GM23338 (cell line): ENCODE data around the gene TPD52L2. TPM values are rescaled to one million over a fixed set of nuclear protein-coding genes. Genes with fewer than 3 reads are reported as not detected.

Experiments
- ATAC-seq: fragments of 200-7000 bp; cut with Tn5 transposase; 3 replicates; pipeline ENCODE4 v1.9.1; 2020
- DNase-seq: peaks from one replicate; pipeline ENCODE4 v3.0.0-alpha.2; 2015; ENCODE audit warnings: low spot score
- H2AFZ ChIP-seq: fragments of 200-600 bp; sonication (generic); 2 replicates; pipeline ENCODE4 v1.8.0; 2016; ENCODE audit warnings: antibody characterized with exemption, mild to moderate bottlenecking, moderate library complexity
- H3F3A ChIP-seq: fragments of 200-600 bp; sonication (generic); replicated peaks from 2 replicates; pipeline ENCODE4 v1.8.0; 2017; ENCODE audit warnings: antibody characterized with exemption, mixed run types, low read depth
- H3K27ac ChIP-seq: fragments of 200-600 bp; sonication (generic); 2 replicates; pipeline ENCODE4 v1.6.1; 2016; ENCODE audit warnings: low read depth
- H3K27me3 ChIP-seq: fragments of 200-600 bp; sonication (generic); 2 replicates; pipeline ENCODE4 v1.8.0; 2016; ENCODE audit warnings: mild to moderate bottlenecking, mixed run types, moderate library complexity; ENCODE audit not compliant: insufficient read depth
- H3K36me3 ChIP-seq: fragments of 200-600 bp; sonication (generic); 2 replicates; pipeline ENCODE4 v1.8.0; 2016; ENCODE audit warnings: mild to moderate bottlenecking; ENCODE audit not compliant: insufficient read depth
- H3K4me1 ChIP-seq: fragments of 200-600 bp; sonication (generic); 2 replicates; pipeline ENCODE4 v1.8.0; 2016; ENCODE audit warnings: mild to moderate bottlenecking, moderate library complexity; ENCODE audit not compliant: insufficient read depth
- H3K4me2 ChIP-seq: fragments of 200-600 bp; sonication (generic); 2 replicates; pipeline ENCODE4 v1.7.1; 2017; ENCODE audit warnings: mixed run types
- H3K4me3 ChIP-seq: fragments of 200-600 bp; sonication (generic); 2 replicates; pipeline ENCODE4 v1.6.1; 2016; ENCODE audit warnings: mixed run types
- H3K79me2 ChIP-seq: fragments of 200-600 bp; sonication (generic); replicated peaks from 2 replicates; pipeline ENCODE4 v1.8.0; 2017; ENCODE audit warnings: mild to moderate bottlenecking; ENCODE audit not compliant: insufficient read depth
- H3K9me2 ChIP-seq: fragments of 200-600 bp; sonication (generic); 2 replicates; pipeline ENCODE4 v1.8.0; 2017; ENCODE audit not compliant: insufficient read depth
- H4K20me1 ChIP-seq: fragments of 200-600 bp; sonication (generic); replicated peaks from 2 replicates; pipeline ENCODE4 v1.8.0; 2017; ENCODE audit warnings: mild to moderate bottlenecking; ENCODE audit not compliant: insufficient read depth
- H3K27ac Mint-ChIP-seq: 2 replicates; pipeline ENCODE4 v1.8.0; 2020; ENCODE audit warnings: inconsistent platforms, mild to moderate bottlenecking, moderate library complexity, mixed read lengths
- H3K27me3 Mint-ChIP-seq: 3 replicates; pipeline ENCODE4 v1.8.0; 2022; ENCODE audit warnings: low read depth, mild to moderate bottlenecking, moderate library complexity, mixed read lengths, inconsistent platforms; ENCODE audit not compliant: insufficient read depth, poor library complexity
- H3K36me3 Mint-ChIP-seq: 3 replicates; pipeline ENCODE4 v1.8.0; 2021; ENCODE audit warnings: low read depth, mild to moderate bottlenecking, inconsistent platforms, moderate library complexity, mixed read lengths
- H3K4me1 Mint-ChIP-seq: 3 replicates; pipeline ENCODE4 v1.8.0; 2020; ENCODE audit warnings: mild to moderate bottlenecking, inconsistent platforms, mixed read lengths
- H3K4me3 Mint-ChIP-seq: 3 replicates; pipeline ENCODE4 v1.8.0; 2021; ENCODE audit warnings: moderate library complexity, mild to moderate bottlenecking, inconsistent platforms, mixed read lengths
- H3K9me3 Mint-ChIP-seq: 3 replicates; pipeline ENCODE4 v1.8.0; 2020; ENCODE audit warnings: moderate library complexity, mild to moderate bottlenecking, inconsistent platforms, mixed read lengths
- CREB1 ChIP-seq: fragments of 250-450 bp; sonication (Bioruptor Pico); IDR thresholded peaks from 2 replicates; pipeline ENCODE4 v1.5.0; 2020; ENCODE audit warnings: low read depth, mild to moderate bottlenecking, moderate library complexity
- CTCF ChIP-seq, 2 experiments: fragments of 200-600 bp in 1 of 2; sonication (generic) in 1 of 2; conservative IDR thresholded peaks; 2 replicates each; pipeline versions ENCODE4 v1.5.1 to v1.6.1; 2016 to 2017; ENCODE audit warnings: antibody characterized with exemption in 2 of 2, low read depth in 2 of 2, mild to moderate bottlenecking in 2 of 2, moderate library complexity in 1 of 2
- ETS1 ChIP-seq: IDR thresholded peaks from 2 replicates; pipeline ENCODE4 v1.6.1; 2016; ENCODE audit warnings: antibody characterized with exemption
- EZH2 ChIP-seq: fragments of 200-600 bp; sonication (generic); IDR thresholded peaks from one replicate; pipeline ENCODE4 v1.8.0; 2017; ENCODE audit warnings: antibody characterized with exemption, mild to moderate bottlenecking, low read depth; ENCODE audit not compliant: unreplicated experiment
- EZH2phosphoT487 ChIP-seq: fragments of 200-600 bp; sonication (generic); IDR thresholded peaks from one replicate; pipeline ENCODE4 v1.8.1; 2018; ENCODE audit warnings: antibody characterized with exemption; ENCODE audit not compliant: unreplicated experiment
- JUNB ChIP-seq: IDR thresholded peaks from one replicate; pipeline ENCODE4 v1.6.1; 2016; ENCODE audit warnings: antibody characterized with exemption; ENCODE audit not compliant: unreplicated experiment
- NANOG ChIP-seq: IDR thresholded peaks from 2 replicates; pipeline ENCODE4 v1.6.1; 2016; ENCODE audit warnings: antibody characterized with exemption, borderline replicate concordance
- POLR2AphosphoS5 ChIP-seq: IDR thresholded peaks from 2 replicates; pipeline ENCODE4 v1.6.1; 2016; ENCODE audit warnings: antibody characterized with exemption, low read depth
- STAT1 ChIP-seq: IDR thresholded peaks from one replicate; pipeline ENCODE4 v1.6.1; 2016; ENCODE audit warnings: antibody characterized with exemption; ENCODE audit not compliant: unreplicated experiment
- ZNF114 ChIP-seq: fragments of 250-450 bp; sonication (Bioruptor Pico); IDR thresholded peaks from 2 replicates; pipeline ENCODE4 v1.5.0; 2020; ENCODE audit warnings: mild to moderate bottlenecking, moderate library complexity
- ZNF331 ChIP-seq: fragments of 250-450 bp; sonication (Bioruptor Pico); IDR thresholded peaks from 2 replicates; pipeline ENCODE4 v1.5.0; 2020; ENCODE audit warnings: low read depth, mild to moderate bottlenecking, moderate library complexity
- polyA plus RNA-seq: library from polyadenylated mRNA; unstranded; fragments of >200 nt; fragmentation: Nextera tagmentation; extraction: Ambion mirVana; gene quantifications from 2 replicates; pipeline ENCODE4 v1.2.1, GENCODE V29; 2016
- total RNA-seq: library from RNA; depleted of rRNA; stranded (reverse); fragments of >200 nt; shearing (Covaris generic); gene quantifications from 2 replicates; pipeline ENCODE4 v1.2.3, GENCODE V29; 2014
- TF ChIP-seq, protein P1 (sequence below): IDR thresholded peaks from one replicate; pipeline ENCODE4 v1.6.1; 2018; ENCODE audit warnings: antibody characterized with exemption; ENCODE audit not compliant: unreplicated experiment
- TF ChIP-seq, protein P2 (sequence below): fragments of 250-450 bp; sonication (Bioruptor Pico); IDR thresholded peaks from 2 replicates; pipeline ENCODE4 v1.5.0; 2020; ENCODE audit warnings: mild to moderate bottlenecking, moderate library complexity

The TPD52L2 gene
- total and polyA plus RNA-seq, 2 experiments from 2014 or later, result 40.2 to 103 TPM

- Histone ChIP-seq H3K27me3 (no peaks in the 10 kb centered on the region), H3K4me1 (peaks cover 35% of the 10 kb centered on the region), H3K27ac (peak overlapping the region; percentile 92), H2AFZ (no peak overlapping the region), H3F3A (peaks cover 14% of the 10 kb centered on the region), H3K4me2 (peak overlapping the region; percentile 88), H3K9me2 (no peaks in the 10 kb centered on the region), H3K36me3 (no peaks in the 10 kb centered on the region), H4K20me1 (no peaks in the 10 kb centered on the region), H3K4me3 (peak overlapping the region; percentile 55), H3K79me2 (no peaks in the 10 kb centered on the region)
- Mint-ChIP-seq H3K27ac (no peak overlapping the region), H3K9me3 (no peaks in the 10 kb centered on the region), H3K36me3 (no peaks in the 10 kb centered on the region; the same call in 2 of the 3 replicates), H3K4me1 (peaks cover 23% of the 10 kb centered on the region), H3K4me3 (no peak overlapping the region), H3K27me3 (peaks cover 20% of the 10 kb centered on the region)
- TF ChIP-seq POLR2AphosphoS5 (no peak; the same call in 1 of the 2 replicates), EZH2phosphoT487 (no peak), ZNF331 (CRISPR knock-in tag) (no peak), ETS1 (no peak), NANOG (no peak), CREB1 (CRISPR knock-in tag) (no peak), JUNB (no peak), EZH2 (no peak), ZNF114 (CRISPR knock-in tag) (no peak), STAT1 (no peak), CTCF (conservative IDR thresholded peaks at IDR 0.05; ENCODE audit: low read depth in 2 of 2) (no peak)
- TF ChIP-seq, protein P1, sequence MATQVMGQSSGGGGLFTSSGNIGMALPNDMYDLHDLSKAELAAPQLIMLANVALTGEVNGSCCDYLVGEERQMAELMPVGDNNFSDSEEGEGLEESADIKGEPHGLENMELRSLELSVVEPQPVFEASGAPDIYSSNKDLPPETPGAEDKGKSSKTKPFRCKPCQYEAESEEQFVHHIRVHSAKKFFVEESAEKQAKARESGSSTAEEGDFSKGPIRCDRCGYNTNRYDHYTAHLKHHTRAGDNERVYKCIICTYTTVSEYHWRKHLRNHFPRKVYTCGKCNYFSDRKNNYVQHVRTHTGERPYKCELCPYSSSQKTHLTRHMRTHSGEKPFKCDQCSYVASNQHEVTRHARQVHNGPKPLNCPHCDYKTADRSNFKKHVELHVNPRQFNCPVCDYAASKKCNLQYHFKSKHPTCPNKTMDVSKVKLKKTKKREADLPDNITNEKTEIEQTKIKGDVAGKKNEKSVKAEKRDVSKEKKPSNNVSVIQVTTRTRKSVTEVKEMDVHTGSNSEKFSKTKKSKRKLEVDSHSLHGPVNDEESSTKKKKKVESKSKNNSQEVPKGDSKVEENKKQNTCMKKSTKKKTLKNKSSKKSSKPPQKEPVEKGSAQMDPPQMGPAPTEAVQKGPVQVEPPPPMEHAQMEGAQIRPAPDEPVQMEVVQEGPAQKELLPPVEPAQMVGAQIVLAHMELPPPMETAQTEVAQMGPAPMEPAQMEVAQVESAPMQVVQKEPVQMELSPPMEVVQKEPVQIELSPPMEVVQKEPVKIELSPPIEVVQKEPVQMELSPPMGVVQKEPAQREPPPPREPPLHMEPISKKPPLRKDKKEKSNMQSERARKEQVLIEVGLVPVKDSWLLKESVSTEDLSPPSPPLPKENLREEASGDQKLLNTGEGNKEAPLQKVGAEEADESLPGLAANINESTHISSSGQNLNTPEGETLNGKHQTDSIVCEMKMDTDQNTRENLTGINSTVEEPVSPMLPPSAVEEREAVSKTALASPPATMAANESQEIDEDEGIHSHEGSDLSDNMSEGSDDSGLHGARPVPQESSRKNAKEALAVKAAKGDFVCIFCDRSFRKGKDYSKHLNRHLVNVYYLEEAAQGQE, result no peak
- TF ChIP-seq, protein P2, sequence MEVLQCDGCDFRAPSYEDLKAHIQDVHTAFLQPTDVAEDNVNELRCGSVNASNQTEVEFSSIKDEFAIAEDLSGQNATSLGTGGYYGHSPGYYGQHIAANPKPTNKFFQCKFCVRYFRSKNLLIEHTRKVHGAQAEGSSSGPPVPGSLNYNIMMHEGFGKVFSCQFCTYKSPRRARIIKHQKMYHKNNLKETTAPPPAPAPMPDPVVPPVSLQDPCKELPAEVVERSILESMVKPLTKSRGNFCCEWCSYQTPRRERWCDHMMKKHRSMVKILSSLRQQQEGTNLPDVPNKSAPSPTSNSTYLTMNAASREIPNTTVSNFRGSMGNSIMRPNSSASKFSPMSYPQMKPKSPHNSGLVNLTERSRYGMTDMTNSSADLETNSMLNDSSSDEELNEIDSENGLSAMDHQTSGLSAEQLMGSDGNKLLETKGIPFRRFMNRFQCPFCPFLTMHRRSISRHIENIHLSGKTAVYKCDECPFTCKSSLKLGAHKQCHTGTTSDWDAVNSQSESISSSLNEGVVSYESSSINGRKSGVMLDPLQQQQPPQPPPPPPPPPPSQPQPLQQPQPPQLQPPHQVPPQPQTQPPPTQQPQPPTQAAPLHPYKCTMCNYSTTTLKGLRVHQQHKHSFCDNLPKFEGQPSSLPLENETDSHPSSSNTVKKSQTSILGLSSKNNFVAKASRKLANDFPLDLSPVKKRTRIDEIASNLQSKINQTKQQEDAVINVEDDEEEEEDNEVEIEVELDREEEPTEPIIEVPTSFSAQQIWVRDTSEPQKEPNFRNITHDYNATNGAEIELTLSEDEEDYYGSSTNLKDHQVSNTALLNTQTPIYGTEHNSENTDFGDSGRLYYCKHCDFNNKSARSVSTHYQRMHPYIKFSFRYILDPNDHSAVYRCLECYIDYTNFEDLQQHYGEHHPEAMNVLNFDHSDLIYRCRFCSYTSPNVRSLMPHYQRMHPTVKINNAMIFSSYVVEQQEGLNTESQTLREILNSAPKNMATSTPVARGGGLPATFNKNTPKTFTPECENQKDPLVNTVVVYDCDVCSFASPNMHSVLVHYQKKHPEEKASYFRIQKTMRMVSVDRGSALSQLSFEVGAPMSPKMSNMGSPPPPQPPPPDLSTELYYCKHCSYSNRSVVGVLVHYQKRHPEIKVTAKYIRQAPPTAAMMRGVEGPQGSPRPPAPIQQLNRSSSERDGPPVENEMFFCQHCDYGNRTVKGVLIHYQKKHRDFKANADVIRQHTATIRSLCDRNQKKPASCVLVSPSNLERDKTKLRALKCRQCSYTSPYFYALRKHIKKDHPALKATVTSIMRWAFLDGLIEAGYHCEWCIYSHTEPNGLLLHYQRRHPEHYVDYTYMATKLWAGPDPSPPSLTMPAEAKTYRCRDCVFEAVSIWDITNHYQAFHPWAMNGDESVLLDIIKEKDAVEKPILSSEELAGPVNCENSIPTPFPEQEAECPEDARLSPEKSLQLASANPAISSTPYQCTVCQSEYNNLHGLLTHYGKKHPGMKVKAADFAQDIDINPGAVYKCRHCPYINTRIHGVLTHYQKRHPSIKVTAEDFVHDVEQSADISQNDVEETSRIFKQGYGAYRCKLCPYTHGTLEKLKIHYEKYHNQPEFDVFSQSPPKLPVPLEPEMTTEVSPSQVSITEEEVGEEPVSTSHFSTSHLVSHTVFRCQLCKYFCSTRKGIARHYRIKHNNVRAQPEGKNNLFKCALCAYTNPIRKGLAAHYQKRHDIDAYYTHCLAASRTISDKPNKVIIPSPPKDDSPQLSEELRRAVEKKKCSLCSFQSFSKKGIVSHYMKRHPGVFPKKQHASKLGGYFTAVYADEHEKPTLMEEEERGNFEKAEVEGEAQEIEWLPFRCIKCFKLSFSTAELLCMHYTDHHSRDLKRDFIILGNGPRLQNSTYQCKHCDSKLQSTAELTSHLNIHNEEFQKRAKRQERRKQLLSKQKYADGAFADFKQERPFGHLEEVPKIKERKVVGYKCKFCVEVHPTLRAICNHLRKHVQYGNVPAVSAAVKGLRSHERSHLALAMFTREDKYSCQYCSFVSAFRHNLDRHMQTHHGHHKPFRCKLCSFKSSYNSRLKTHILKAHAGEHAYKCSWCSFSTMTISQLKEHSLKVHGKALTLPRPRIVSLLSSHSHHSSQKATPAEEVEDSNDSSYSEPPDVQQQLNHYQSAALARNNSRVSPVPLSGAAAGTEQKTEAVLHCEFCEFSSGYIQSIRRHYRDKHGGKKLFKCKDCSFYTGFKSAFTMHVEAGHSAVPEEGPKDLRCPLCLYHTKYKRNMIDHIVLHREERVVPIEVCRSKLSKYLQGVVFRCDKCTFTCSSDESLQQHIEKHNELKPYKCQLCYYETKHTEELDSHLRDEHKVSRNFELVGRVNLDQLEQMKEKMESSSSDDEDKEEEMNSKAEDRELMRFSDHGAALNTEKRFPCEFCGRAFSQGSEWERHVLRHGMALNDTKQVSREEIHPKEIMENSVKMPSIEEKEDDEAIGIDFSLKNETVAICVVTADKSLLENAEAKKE (CRISPR knock-in tag), result no peak
- no peak for DNase-seq
- ATAC-seq, result no peak
Measured at GRCh38 chr20:63846888-63847236, 18.2 kb upstream of the TPD52L2 start.
